ENCODE measurements around the gene PHKB. TPM values are rescaled to one million over a fixed set of nuclear protein-coding genes. Genes with fewer than 3 reads are reported as not detected.

Gene PHKB
- total RNA-seq, 4 donors from 2014 or later, result 62.0 to 164 (median 111) TPM

DNA sequence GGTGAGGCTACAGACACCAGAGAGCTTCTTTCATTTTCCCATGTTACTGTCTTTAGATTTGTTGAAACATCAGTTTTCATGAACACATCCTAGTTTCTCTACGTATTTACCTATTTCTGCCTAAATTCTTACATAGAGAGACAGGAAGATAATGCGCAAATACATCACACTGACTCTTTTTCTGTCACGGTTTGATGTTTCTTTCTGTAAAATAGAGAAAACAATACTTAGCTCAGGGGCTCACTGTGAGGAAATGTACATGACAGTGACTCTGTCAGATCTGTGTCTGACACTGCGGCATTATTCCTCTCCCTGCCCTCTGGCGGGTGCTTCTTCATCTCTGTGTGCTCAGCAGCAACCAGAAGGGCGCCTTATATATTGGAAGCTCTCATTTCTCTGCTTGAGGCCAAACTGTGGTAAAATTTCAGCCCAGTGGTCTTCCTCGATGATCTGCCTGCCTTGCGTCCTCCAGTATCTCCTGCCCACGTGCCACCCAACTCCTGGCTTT, 264.1 kb downstream of the PHKB start:
- Histone ChIP-seq H3K4me1 (no peaks in the 10 kb centered on the region), H3K9me3 (no peaks in the 10 kb centered on the region), H3K27me3 (no peaks in the 10 kb centered on the region), H3K36me3 (no peaks in the 10 kb centered on the region), H3K27ac (no peak overlapping the region), H3K4me3 (no peak overlapping the region)
- no peak for DNase-seq
- TF ChIP-seq, protein P1, sequence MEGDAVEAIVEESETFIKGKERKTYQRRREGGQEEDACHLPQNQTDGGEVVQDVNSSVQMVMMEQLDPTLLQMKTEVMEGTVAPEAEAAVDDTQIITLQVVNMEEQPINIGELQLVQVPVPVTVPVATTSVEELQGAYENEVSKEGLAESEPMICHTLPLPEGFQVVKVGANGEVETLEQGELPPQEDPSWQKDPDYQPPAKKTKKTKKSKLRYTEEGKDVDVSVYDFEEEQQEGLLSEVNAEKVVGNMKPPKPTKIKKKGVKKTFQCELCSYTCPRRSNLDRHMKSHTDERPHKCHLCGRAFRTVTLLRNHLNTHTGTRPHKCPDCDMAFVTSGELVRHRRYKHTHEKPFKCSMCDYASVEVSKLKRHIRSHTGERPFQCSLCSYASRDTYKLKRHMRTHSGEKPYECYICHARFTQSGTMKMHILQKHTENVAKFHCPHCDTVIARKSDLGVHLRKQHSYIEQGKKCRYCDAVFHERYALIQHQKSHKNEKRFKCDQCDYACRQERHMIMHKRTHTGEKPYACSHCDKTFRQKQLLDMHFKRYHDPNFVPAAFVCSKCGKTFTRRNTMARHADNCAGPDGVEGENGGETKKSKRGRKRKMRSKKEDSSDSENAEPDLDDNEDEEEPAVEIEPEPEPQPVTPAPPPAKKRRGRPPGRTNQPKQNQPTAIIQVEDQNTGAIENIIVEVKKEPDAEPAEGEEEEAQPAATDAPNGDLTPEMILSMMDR (IDR thresholded peaks at IDR 0.05), result no peak
- TF ChIP-seq POLR2A (IDR thresholded peaks at IDR 0.05), result no peak
- intact Hi-C loops (cut with DNase I; ENCODE audit: low total_unique reads), result no loop called here

DNA sequence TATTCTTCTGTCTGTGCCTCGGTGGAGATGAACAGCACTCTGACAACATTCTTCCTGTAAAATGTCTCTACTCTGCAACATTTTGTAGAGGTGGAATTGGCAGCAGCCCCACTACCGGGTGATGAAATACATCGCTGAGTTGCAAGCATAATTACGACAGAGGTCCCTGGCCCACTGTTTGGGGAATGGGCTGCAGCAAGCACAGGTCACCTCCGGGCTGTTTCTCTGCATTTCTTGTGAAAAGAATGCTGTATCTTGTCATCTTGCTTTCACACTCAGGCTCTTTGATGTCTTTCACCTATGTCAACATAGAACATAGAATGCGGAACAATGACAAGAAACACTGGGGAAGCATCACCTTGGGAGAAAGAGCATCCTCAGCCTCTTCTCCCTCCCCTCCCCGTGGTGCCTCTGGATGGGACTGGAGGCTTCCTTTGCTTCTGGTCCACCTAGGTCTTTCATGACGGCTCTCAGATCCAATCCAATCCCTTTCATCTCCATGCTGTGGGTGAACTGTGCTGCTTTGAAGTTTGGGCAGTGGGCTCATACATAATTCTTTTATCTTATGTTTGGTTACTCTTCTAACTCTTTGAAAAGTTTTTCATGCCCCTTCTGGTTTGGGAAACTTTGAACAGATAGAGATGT, 265.0 kb downstream of the PHKB start:
- Histone ChIP-seq H3K27me3 (no peaks in the 10 kb centered on the region), H3K9me3 (no peaks in the 10 kb centered on the region), H3K27ac (no peak overlapping the region), H3K4me3 (no peak overlapping the region), H3K4me1 (no peaks in the 10 kb centered on the region), H3K36me3 (no peaks in the 10 kb centered on the region)
- no peak for DNase-seq
- intact Hi-C loops (cut with DNase I; ENCODE audit: low total_unique reads), result no loop called here
- TF ChIP-seq, protein P1 (IDR thresholded peaks at IDR 0.05), result no peak
- no peak for TF ChIP-seq POLR2A (IDR thresholded peaks at IDR 0.05)

DNA sequence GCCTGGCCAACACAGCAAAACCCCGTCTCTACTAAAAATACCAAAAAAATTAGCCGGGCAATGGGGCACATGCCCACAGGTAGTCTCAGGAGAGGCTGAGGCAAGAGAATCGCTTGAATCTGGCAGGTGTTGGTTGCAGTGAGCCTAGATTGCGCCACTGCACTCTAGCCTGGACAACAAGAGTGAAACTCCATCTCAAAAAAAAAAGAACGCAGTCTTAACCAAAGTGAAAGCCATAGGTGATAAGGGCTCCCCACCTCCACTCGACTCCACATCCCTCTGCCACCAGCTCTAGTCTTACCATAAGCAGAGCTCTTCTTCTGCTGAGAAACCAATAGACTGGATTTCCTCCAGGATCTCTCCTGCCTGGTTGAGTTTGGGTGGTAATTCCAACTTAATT, 266.0 kb downstream of the PHKB start:
- DNase-seq, result no peak
- no peak overlapping the region for H3K27ac ChIP-seq
- no peaks in the 10 kb centered on the region for H3K27me3 ChIP-seq
- no peak overlapping the region for H3K4me3 ChIP-seq
- H3K9me3 ChIP-seq, result no peaks in the 10 kb centered on the region
- TF ChIP-seq, protein P1 (IDR thresholded peaks at IDR 0.05), result no peak
- no peak for TF ChIP-seq POLR2A (IDR thresholded peaks at IDR 0.05)
- H3K4me1 ChIP-seq, result no peaks in the 10 kb centered on the region
- H3K36me3 ChIP-seq, result no peaks in the 10 kb centered on the region
- intact Hi-C loops (cut with DNase I; ENCODE audit: low total_unique reads), result no loop called here

DNA sequence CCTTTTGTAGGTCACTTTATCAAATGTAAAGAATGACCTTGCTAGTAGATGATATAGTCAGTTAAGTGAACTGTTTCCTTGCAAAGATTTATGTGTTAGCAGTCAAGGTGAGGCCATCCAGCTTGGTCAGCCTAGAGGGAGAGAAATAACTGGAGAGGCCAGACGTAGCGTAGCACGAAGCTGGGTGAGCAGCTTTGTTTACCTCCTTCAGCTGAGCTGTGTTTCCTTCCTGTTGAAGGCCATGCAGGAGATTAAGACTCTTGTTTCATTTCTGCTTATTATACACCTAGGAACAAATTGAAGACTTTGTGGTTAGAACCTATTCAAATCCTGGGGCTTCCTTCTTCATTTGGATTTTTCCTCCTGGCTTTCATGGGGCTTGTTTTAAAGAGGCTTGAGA, 267.1 kb downstream of the PHKB start:
- Histone ChIP-seq H3K36me3 (no peaks in the 10 kb centered on the region), H3K9me3 (no peaks in the 10 kb centered on the region), H3K27me3 (no peaks in the 10 kb centered on the region), H3K4me3 (no peak overlapping the region), H3K4me1 (no peaks in the 10 kb centered on the region), H3K27ac (no peak overlapping the region)
- intact Hi-C loops (cut with DNase I; ENCODE audit: low total_unique reads), result no loop called here
- DNase-seq, result no peak
- no peak for TF ChIP-seq POLR2A (IDR thresholded peaks at IDR 0.05)
- TF ChIP-seq, protein P1 (IDR thresholded peaks at IDR 0.05), result no peak

DNA sequence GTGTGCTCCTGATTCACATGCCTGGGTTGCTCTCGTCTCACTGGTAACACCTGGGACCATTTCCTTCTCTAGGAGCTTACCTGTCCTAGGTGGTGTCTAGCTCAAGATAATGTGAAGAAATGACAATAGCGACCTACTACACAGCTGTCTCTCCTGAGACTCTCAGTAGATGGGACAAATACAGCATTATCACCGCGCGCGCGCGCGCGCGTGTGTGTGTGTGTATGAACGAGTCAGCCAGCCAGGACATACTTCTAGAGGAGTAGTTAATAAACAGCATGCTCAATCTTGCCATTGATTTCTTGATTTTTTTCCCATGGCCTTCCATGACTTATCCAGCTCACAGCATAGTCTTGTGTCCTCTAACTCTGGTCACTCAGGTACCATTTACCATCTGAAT, 268.6 kb downstream of the PHKB start:
- H3K27ac ChIP-seq, result no peak overlapping the region
- TF ChIP-seq, protein P1 (IDR thresholded peaks at IDR 0.05), result no peak
- intact Hi-C loops (cut with DNase I; ENCODE audit: low total_unique reads), result no loop called here
- no peaks in the 10 kb centered on the region for H3K27me3 ChIP-seq
- H3K9me3 ChIP-seq, result no peaks in the 10 kb centered on the region
- DNase-seq, result no peak
- H3K4me1 ChIP-seq, result no peaks in the 10 kb centered on the region
- no peaks in the 10 kb centered on the region for H3K36me3 ChIP-seq
- H3K4me3 ChIP-seq, result no peak overlapping the region

Data from uterus (tissue), 4 donors.